Esophagus squamous epithelium (tissue), 5 donors: ENCODE data around the gene LINGO3. TPM values are rescaled to one million over a fixed set of nuclear protein-coding genes. Genes with fewer than 3 reads are reported as not detected.

ENCODE experiments used
- DNase-seq: peaks from one replicate; lab custom pipeline; 2025; lab: John Stamatoyannopoulos, UW
- H3K27ac ChIP-seq, 4 donors: fragments of 200-600 bp; sonication (generic); one replicate each; pipeline ENCODE4 v1.5.1; 2016 to 2019; ENCODE audit warnings: mild to moderate bottlenecking in 1 of 4
- H3K27me3 ChIP-seq, 4 donors: fragments of 200-600 bp; sonication (generic); 1 replicate in 3 of 4; 2 replicates in 1 of 4; pipeline versions ENCODE4 v1.5.1 to v1.6.0; 2017 to 2021; ENCODE audit warnings: antibody characterized with exemption in 1 of 4
- H3K36me3 ChIP-seq, 3 donors: fragments of 200-600 bp; sonication (generic); one replicate each; pipeline ENCODE4 v1.5.1; 2016 to 2019
- H3K4me1 ChIP-seq, 3 donors: fragments of 200-600 bp; sonication (generic); one replicate each; pipeline ENCODE4 v1.5.1; 2017 to 2019
- H3K4me3 ChIP-seq, 4 donors: fragments of 200-600 bp; sonication (generic); 1 replicate in 3 of 4; 2 replicates in 1 of 4; pipeline ENCODE4 v1.5.1; 2016 to 2019; ENCODE audit warnings: mild to moderate bottlenecking in 2 of 4, moderate library complexity in 1 of 4
- H3K9me3 ChIP-seq, 3 donors: fragments of 200-600 bp; sonication (generic); one replicate each; pipeline ENCODE4 v1.5.1; 2016 to 2019
- CTCF ChIP-seq, 6 experiments: fragments of 450-650 bp in 4 of 6; fragments of 200-600 bp in 2 of 6; sonication (generic) in 2 of 6; IDR thresholded peaks; one replicate each; pipeline ENCODE4 v1.5.1; 2016 to 2019; ENCODE audit warnings: antibody characterized with exemption in 6 of 6, mild to moderate bottlenecking in 4 of 6, moderate library complexity in 4 of 6
- POLR2A ChIP-seq, 4 donors: fragments of 450-650 bp; IDR thresholded peaks; one replicate each; pipeline ENCODE4 v1.6.1; 2017; ENCODE audit warnings: antibody characterized with exemption in 4 of 4, mild to moderate bottlenecking in 4 of 4, moderate library complexity in 3 of 4
- WGBS, 2 donors: methylation state at CpG; one replicate each; pipeline ENCODE4 v1.1.5; 2018; 5-methylcytosine and 5-hydroxymethylcytosine counted together
- intact Hi-C: fragments of 100-400 bp; cut with DNase I; formaldehyde crosslinking; loops from one replicate; pipeline ENCODE4 v1.15.0; 2022
- total RNA-seq, 4 donors: library from RNA; depleted of rRNA; stranded (reverse); fragments of >200 nt; gene quantifications; one replicate each; pipeline ENCODE4 v1.1.0, GENCODE V29; 2016
- donor health status: DM: yes; HTN: yes; CAD: no.

Gene LINGO3
- total RNA-seq, 4 donors from 2014 or later, result 0.09 TPM; not detected in 3

GRCh38 chr19:2287585-2288337 lies 20.2 kb downstream of the LINGO3 start:
- Histone ChIP-seq H3K36me3 (no peaks in the 10 kb centered on the region), H3K4me1 (peaks cover 19 to 38% (median 22%) of the 10 kb centered on the region in 3 donors), H3K4me3 (no peak overlapping the region), H3K27me3 (peaks cover 21 to 79% (median 26%) of the 10 kb centered on the region in 4 donors), H3K27ac (no peak overlapping the region), H3K9me3 (no peaks in the 10 kb centered on the region)
- intact Hi-C loops, result loop anchor here (10.0 kb wide), 2 partner anchors 107 to 337 kb away; no protein-coding TSS in a partner anchor
- WGBS, 2 donors, result 68 to 75% methylated on average over 3 to 4 of the region's 13 CpGs
- DNase-seq, result no peak
- TF ChIP-seq POLR2A (IDR thresholded peaks at IDR 0.05) (no peak), CTCF (IDR thresholded peaks at IDR 0.05) (no peak)

- H3K9me3 ChIP-seq, result no peaks in the 10 kb centered on the region
- intact Hi-C loops, result loop anchor here (10.0 kb wide), 2 partner anchors 108 to 338 kb away; no protein-coding TSS in a partner anchor
- peaks cover 16 to 79% (median 22%) of the 10 kb centered on the region in 4 donors for H3K27me3 ChIP-seq
- no peak for DNase-seq
- WGBS, 2 donors, result 75 to 82% methylated on average over 5 to 10 of the region's 20 CpGs
- no peak for TF ChIP-seq CTCF (IDR thresholded peaks at IDR 0.05)
- no peaks in the 10 kb centered on the region for H3K36me3 ChIP-seq
- no peak overlapping the region for H3K4me3 ChIP-seq
- H3K27ac ChIP-seq, result no peak overlapping the region
- H3K4me1 ChIP-seq, result peaks cover 21 to 46% (median 30%) of the 10 kb centered on the region in 3 donors
Measured at GRCh38 chr19:2286402-2287140, 21.4 kb downstream of the LINGO3 start.

- 87 to 96% methylated on average over 5 to 7 of the region's 8 CpGs for WGBS, 2 donors
- no peak overlapping the region for H3K27ac ChIP-seq
- TF ChIP-seq CTCF (IDR thresholded peaks at IDR 0.05) (no peak), POLR2A (IDR thresholded peaks at IDR 0.05) (no peak)
Measured at GRCh38 chr19:2283835-2284507, 24.0 kb downstream of the LINGO3 start.

GRCh38 chr19:2282862-2283237 lies 25.1 kb downstream of the LINGO3 start:
- 68 to 74% methylated on average over 8 to 9 of the region's 11 CpGs for WGBS, 2 donors
- peak overlapping the region in 1 of 4 donors; percentile 12 for H3K27ac ChIP-seq
- TF ChIP-seq CTCF (IDR thresholded peaks at IDR 0.05) (no peak), POLR2A (IDR thresholded peaks at IDR 0.05) (no peak)
- intact Hi-C loops, result loop anchor here (10.0 kb wide), 2 partner anchors 112 to 342 kb away; no protein-coding TSS in a partner anchor
- peaks cover 0 to 41% (median 0%) of the 10 kb centered on the region in 4 donors for H3K27me3 ChIP-seq
- peaks cover 0 to 16% (median 10%) of the 10 kb centered on the region in 3 donors for H3K4me1 ChIP-seq
- no peaks in the 10 kb centered on the region for H3K9me3 ChIP-seq
- no peak for DNase-seq
- H3K4me3 ChIP-seq, result peak overlapping the region in 2 of 4 donors; percentile 39 to 61
- H3K36me3 ChIP-seq, result no peaks in the 10 kb centered on the region

More at GRCh38 chr19:2283835-2284507, 24.0 kb downstream of the LINGO3 start:
- DNase-seq, result no peak
- no peak overlapping the region for H3K4me3 ChIP-seq
- H3K27me3 ChIP-seq, result peaks cover 0 to 53% (median 2%) of the 10 kb centered on the region in 4 donors
- H3K36me3 ChIP-seq, result no peaks in the 10 kb centered on the region
- H3K9me3 ChIP-seq, result no peaks in the 10 kb centered on the region
- intact Hi-C loops, result loop anchor here (10.0 kb wide), 2 partner anchors 111 to 341 kb away; no protein-coding TSS in a partner anchor
- peaks cover 0 to 23% (median 10%) of the 10 kb centered on the region in 3 donors for H3K4me1 ChIP-seq
